HepG2 (cell line): ENCODE data around the gene LITAF. TPM values are rescaled to one million over a fixed set of nuclear protein-coding genes. Genes with fewer than 3 reads are reported as not detected.
A peak's percentile ranks its signal among the peaks of the same experiment; 100 is the strongest.

Source experiments
- ELF1 ChIP-seq: sonication (generic); formaldehyde crosslinking; IDR thresholded peaks from 2 replicates; pipeline ENCODE4 v1.4.0; 2020; ENCODE audit warnings: missing genetic modification reagents
- FOXA1 ChIP-seq, 2 experiments: fragments of 450-650 bp in 1 of 2; sonication (generic) in 1 of 2; formaldehyde crosslinking in 1 of 2; IDR thresholded peaks; 2 replicates each; pipeline versions ENCODE4 v1.4.0 to v1.6.1; 2016 to 2020; ENCODE audit warnings: missing genetic modification reagents in 1 of 2
- FOXP1 ChIP-seq, 2 experiments: fragments of 450-650 bp in 1 of 2; IDR thresholded peaks; 2 replicates each; pipeline ENCODE4 v1.6.1; 2017 to 2018; ENCODE audit warnings: antibody characterized with exemption in 1 of 2
- SNRNP70 ChIP-seq: fragments of 200-400 bp; formaldehyde crosslinking; IDR thresholded peaks from 2 replicates; pipeline ENCODE4 v1.6.1; 2017; ENCODE audit warnings: mild to moderate bottlenecking, low read depth, low read length, moderate library complexity
- STAG1 ChIP-seq: sonication (generic); formaldehyde crosslinking; IDR thresholded peaks from 2 replicates; pipeline ENCODE4 v1.4.0; 2020; ENCODE audit warnings: missing genetic modification reagents
- ZNF292 ChIP-seq: sonication (generic); formaldehyde crosslinking; IDR thresholded peaks from 2 replicates; pipeline ENCODE4 v1.8.1; 2022; ENCODE audit warnings: mild to moderate bottlenecking, low read depth, missing genetic modification reagents, borderline replicate concordance
- ZNF607 ChIP-seq: sonication (generic); formaldehyde crosslinking; IDR thresholded peaks from 2 replicates; pipeline ENCODE4 v1.5.1; 2020; ENCODE audit warnings: missing genetic modification reagents, mild to moderate bottlenecking, borderline replicate concordance
- ZNF614 ChIP-seq: IDR thresholded peaks from 2 replicates; pipeline ENCODE4 v1.6.1; 2018; ENCODE audit warnings: missing biosample characterization, missing genetic modification reagents, inconsistent platforms, borderline replicate concordance
- polyA plus RNA-seq, 8 experiments: library from polyadenylated mRNA; depleted of rRNA in 3 of 8; stranded (reverse) in 7 of 8; unstranded in 1 of 8; fragments of >200 nt; fragmentation: Illumina TruSeq in 4 of 8; extraction: Trizol in 4 of 8; gene quantifications; 2 replicates each; pipeline versions ENCODE4 v1.2.1 to v1.2.3, GENCODE V29; 2011 to 2016; ENCODE audit warnings: low read depth in 4 of 8, missing spikeins in 1 of 8, mixed read lengths in 1 of 8; ENCODE audit not compliant: insufficient read depth in 1 of 8
- total RNA-seq, 5 experiments: library from RNA; depleted of rRNA; stranded (reverse); fragments of >200 nt; fragmentation: Illumina TruSeq; extraction: Trizol; gene quantifications; 2 replicates each; pipeline ENCODE4 v1.2.3, GENCODE V29; 2016; ENCODE audit warnings: low read depth in 1 of 5
- TF ChIP-seq, protein P1 (sequence below): sonication (generic); formaldehyde crosslinking; IDR thresholded peaks from 2 replicates; pipeline ENCODE4 v1.4.0; 2020; ENCODE audit warnings: missing genetic modification reagents
- TF ChIP-seq, protein P2 (sequence below): IDR thresholded peaks from 2 replicates; pipeline ENCODE4 v1.6.1; 2016; ENCODE audit warnings: mild to moderate bottlenecking
- TF ChIP-seq, protein P3 (sequence below): sonication (generic); formaldehyde crosslinking; IDR thresholded peaks from 2 replicates; pipeline ENCODE4 v1.5.1; 2020; ENCODE audit warnings: mild to moderate bottlenecking, missing genetic modification reagents, moderate library complexity
- TF ChIP-seq, protein P4 (sequence below): sonication (generic); formaldehyde crosslinking; IDR thresholded peaks from 2 replicates; pipeline ENCODE4 v1.9.0; 2022; ENCODE audit warnings: missing genetic modification reagents, mild to moderate bottlenecking, borderline replicate concordance
- TF ChIP-seq, protein P5 (sequence below): sonication (generic); formaldehyde crosslinking; IDR thresholded peaks from 2 replicates; pipeline ENCODE4 v1.4.0; 2020; ENCODE audit warnings: missing genetic modification reagents, mild to moderate bottlenecking, borderline replicate concordance
- TF ChIP-seq, protein P6 (sequence below): IDR thresholded peaks from 2 replicates; pipeline ENCODE4 v1.6.1; 2018; ENCODE audit warnings: missing genetic modification reagents, mild to moderate bottlenecking, missing compliant biosample characterization
- TF ChIP-seq, protein P7 (sequence below): sonication (generic); formaldehyde crosslinking; IDR thresholded peaks from 2 replicates; pipeline ENCODE4 v1.8.0; 2022; ENCODE audit warnings: missing genetic modification reagents, mild to moderate bottlenecking, inconsistent platforms, borderline replicate concordance

LITAF gene
- total and polyA plus RNA-seq, 2 of the 13 experiments (the other 11 are each of a cell fraction or from before 2014, with no cell fraction given): 80.1 to 141 TPM

DNA sequence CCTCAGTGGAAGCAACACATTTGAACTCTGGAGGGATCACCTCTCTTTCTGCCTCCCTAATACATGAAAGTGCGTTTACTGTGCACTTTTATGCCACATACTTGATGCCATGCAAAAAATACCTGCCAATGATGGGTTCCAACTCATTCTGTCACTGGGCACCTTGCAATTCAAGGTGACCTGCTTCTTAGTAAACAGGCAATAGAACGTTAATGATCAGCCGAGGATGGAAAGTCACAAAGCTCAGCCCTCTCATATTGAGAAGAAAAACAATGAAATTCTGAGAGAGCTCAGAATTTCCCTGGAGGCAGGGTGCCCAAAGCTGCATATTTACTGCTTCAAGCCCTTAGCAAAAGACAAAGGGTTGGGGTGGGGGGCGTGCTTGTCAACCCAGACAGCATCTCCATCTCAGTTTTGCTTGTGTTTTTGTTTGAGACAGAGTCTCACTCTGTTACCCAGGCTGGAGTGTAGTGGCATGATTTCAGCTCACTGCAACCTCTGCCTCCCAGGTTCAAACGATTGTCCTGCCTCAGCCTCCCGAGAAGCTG, 23.2 kb downstream of the LITAF start (continued):
- TF ChIP-seq, protein P1, sequence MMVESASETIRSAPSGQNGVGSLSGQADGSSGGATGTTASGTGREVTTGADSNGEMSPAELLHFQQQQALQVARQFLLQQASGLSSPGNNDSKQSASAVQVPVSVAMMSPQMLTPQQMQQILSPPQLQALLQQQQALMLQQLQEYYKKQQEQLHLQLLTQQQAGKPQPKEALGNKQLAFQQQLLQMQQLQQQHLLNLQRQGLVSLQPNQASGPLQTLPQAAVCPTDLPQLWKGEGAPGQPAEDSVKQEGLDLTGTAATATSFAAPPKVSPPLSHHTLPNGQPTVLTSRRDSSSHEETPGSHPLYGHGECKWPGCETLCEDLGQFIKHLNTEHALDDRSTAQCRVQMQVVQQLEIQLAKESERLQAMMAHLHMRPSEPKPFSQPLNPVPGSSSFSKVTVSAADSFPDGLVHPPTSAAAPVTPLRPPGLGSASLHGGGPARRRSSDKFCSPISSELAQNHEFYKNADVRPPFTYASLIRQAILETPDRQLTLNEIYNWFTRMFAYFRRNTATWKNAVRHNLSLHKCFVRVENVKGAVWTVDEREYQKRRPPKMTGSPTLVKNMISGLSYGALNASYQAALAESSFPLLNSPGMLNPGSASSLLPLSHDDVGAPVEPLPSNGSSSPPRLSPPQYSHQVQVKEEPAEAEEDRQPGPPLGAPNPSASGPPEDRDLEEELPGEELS (CRISPR knock-in tag): 0 out of 2 replicates have a peak, but pooled peaks have one; percentile 9
- TF ChIP-seq FOXA1 (IDR thresholded peaks at IDR 0.05) (no peak), FOXA1 (CRISPR knock-in tag; IDR thresholded peaks at IDR 0.05) (peak; percentile 71), SNRNP70 (no peak), ZNF607 (CRISPR knock-in tag) (no peak), FOXP1 (IDR thresholded peaks at IDR 0.05) (no peak), FOXP1 (CRISPR knock-in tag; IDR thresholded peaks at IDR 0.05) (peak; percentile 48), ELF1 (CRISPR knock-in tag) (peak; percentile 21; the same call in 1 of the 2 replicates), STAG1 (CRISPR knock-in tag) (no peak), ZNF292 (CRISPR knock-in tag) (peak; percentile 34; the same call in 1 of the 2 replicates), ZNF614 (peak; percentile 16; the same call in 1 of the 2 replicates)
- TF ChIP-seq, protein P2, sequence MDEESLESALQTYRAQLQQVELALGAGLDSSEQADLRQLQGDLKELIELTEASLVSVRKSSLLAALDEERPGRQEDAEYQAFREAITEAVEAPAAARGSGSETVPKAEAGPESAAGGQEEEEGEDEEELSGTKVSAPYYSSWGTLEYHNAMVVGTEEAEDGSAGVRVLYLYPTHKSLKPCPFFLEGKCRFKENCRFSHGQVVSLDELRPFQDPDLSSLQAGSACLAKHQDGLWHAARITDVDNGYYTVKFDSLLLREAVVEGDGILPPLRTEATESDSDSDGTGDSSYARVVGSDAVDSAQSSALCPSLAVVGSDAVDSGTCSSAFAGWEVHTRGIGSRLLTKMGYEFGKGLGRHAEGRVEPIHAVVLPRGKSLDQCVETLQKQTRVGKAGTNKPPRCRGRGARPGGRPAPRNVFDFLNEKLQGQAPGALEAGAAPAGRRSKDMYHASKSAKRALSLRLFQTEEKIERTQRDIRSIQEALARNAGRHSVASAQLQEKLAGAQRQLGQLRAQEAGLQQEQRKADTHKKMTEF: peak; percentile 25
- TF ChIP-seq, protein P3, sequence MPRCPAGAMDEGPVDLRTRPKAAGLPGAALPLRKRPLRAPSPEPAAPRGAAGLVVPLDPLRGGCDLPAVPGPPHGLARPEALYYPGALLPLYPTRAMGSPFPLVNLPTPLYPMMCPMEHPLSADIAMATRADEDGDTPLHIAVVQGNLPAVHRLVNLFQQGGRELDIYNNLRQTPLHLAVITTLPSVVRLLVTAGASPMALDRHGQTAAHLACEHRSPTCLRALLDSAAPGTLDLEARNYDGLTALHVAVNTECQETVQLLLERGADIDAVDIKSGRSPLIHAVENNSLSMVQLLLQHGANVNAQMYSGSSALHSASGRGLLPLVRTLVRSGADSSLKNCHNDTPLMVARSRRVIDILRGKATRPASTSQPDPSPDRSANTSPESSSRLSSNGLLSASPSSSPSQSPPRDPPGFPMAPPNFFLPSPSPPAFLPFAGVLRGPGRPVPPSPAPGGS (CRISPR knock-in tag): 0 out of 2 replicates have a peak, but pooled peaks have one; percentile 19
- TF ChIP-seq, protein P4, sequence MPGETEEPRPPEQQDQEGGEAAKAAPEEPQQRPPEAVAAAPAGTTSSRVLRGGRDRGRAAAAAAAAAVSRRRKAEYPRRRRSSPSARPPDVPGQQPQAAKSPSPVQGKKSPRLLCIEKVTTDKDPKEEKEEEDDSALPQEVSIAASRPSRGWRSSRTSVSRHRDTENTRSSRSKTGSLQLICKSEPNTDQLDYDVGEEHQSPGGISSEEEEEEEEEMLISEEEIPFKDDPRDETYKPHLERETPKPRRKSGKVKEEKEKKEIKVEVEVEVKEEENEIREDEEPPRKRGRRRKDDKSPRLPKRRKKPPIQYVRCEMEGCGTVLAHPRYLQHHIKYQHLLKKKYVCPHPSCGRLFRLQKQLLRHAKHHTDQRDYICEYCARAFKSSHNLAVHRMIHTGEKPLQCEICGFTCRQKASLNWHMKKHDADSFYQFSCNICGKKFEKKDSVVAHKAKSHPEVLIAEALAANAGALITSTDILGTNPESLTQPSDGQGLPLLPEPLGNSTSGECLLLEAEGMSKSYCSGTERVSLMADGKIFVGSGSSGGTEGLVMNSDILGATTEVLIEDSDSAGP (CRISPR knock-in tag): no peak
- TF ChIP-seq, protein P5, sequence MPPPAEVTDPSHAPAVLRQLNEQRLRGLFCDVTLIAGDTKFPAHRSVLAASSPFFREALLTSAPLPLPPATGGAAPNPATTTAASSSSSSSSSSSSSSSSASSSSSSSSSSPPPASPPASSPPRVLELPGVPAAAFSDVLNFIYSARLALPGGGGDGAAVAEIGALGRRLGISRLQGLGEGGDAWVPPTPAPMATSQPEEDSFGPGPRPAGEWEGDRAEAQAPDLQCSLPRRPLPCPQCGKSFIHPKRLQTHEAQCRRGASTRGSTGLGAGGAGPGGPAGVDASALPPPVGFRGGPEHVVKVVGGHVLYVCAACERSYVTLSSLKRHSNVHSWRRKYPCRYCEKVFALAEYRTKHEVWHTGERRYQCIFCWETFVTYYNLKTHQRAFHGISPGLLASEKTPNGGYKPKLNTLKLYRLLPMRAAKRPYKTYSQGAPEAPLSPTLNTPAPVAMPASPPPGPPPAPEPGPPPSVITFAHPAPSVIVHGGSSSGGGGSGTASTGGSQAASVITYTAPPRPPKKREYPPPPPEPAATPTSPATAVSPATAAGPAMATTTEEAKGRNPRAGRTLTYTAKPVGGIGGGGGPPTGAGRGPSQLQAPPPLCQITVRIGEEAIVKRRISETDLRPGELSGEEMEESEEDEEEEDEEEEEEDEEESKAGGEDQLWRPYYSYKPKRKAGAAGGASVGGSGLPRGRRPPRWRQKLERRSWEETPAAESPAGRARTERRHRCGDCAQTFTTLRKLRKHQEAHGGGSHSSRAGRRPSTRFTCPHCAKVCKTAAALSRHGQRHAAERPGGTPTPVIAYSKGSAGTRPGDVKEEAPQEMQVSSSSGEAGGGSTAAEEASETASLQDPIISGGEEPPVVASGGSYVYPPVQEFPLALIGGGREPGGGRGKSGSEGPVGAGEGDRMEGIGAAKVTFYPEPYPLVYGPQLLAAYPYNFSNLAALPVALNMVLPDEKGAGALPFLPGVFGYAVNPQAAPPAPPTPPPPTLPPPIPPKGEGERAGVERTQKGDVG: 0 out of 2 replicates have a peak, but pooled peaks have one; percentile 4
- TF ChIP-seq, protein P6, sequence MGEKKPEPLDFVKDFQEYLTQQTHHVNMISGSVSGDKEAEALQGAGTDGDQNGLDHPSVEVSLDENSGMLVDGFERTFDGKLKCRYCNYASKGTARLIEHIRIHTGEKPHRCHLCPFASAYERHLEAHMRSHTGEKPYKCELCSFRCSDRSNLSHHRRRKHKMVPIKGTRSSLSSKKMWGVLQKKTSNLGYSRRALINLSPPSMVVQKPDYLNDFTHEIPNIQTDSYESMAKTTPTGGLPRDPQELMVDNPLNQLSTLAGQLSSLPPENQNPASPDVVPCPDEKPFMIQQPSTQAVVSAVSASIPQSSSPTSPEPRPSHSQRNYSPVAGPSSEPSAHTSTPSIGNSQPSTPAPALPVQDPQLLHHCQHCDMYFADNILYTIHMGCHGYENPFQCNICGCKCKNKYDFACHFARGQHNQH (CRISPR knock-in tag): peak; percentile 36; the same call in 1 of the 2 replicates
- TF ChIP-seq, protein P7, sequence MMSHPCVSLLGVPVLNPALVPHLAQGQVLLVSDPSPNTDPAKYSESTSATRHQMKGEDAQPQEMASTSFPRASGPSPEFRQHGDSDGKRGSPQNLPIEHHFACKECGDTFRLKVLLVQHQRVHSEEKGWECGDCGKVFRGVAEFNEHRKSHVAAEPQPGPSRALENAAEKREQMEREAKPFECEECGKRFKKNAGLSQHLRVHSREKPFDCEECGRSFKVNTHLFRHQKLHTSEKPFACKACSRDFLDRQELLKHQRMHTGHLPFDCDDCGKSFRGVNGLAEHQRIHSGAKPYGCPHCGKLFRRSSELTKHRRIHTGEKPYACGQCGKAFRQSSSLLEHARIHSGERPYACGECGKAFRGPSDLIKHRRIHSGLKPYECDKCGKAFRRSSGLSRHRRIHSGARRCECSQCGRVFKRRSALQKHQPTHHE: no peak
